GM21515 (cell line): ENCODE results near the gene OBSCN.

Experiments used
- ATAC-seq: cut with Tn5 transposase; IDR thresholded peaks from one replicate; pipeline ENCODE4 v1.9.1; 2021; ENCODE audit not compliant: unreplicated experiment

Gene OBSCN

DNA sequence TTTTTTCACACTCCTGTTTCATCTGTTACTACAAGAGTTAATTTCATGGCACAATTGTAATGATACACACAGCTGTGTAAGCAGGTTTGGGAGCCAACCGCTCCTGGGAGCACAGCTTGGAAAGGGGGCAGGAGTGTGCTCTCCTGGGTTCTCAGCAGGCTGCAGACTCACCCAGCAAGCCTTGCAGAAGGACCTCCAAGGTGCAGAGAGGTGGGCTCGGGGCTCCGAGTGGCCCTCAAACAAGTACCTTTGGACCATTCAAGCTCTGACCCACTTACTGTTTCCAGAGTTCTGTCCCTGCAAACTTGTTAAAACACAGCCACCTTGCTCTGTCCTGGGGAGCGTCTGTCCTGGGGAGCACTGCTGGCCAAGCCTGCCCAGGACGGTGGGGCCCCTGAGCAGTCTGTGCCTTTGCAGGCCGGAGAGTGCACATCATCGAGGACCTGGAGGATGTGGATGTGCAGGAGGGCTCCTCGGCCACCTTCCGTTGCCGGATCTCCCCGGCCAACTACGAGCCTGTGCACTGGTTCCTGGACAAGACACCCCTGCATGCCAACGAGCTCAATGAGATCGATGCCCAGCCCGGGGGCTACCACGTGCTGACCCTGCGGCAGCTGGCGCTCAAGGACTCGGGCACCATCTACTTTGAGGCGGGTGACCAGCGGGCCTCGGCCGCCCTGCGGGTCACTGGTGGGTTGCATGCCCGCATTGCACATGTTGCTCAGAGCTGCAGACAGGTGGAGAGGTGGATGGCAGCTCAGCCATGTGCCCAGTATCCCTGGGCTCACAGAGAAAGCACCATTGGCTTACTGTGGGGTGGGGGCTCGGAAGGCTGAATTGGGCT is 78.0 kb downstream of the OBSCN start:
- ATAC-seq: no peak

DNA sequence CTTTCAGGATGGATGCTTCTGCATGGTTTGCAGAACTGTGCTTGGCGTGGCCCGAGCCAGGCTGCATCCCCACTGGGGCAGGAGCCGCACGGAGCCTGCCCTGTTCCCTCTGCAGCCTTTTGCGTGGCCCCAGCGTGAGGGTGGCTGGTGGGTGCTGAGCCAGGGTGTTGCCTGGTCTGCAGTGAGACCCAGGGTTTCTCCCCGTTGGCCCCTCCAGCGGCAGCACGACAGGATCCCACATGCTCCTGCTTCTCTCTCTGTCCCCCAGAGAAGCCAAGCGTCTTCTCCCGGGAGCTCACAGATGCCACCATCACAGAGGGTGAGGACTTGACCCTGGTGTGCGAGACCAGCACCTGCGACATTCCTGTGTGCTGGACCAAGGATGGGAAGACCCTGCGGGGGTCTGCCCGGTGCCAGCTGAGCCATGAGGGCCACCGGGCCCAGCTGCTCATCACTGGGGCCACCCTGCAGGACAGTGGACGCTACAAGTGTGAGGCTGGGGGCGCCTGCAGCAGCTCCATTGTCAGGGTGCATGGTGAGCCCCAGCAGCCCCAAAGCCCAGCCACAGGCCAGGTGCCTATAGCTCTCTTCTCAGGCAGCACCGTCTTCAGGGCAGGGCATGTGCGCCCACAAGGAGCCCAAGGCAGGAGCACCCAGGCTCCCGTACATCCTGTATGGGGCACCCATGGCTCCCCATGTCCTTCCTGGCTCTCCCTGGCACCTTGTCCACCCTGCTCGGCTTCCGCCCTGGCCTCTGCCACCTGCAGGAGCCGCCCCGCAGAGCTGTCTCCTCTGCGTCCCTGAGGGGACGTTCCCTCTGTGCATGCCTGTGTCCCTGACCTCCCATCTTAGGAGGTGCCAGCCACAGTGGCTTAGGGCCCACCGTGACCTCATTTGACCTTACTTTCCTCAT is 78.9 kb downstream of the OBSCN start:
- no peak for ATAC-seq

DNA sequence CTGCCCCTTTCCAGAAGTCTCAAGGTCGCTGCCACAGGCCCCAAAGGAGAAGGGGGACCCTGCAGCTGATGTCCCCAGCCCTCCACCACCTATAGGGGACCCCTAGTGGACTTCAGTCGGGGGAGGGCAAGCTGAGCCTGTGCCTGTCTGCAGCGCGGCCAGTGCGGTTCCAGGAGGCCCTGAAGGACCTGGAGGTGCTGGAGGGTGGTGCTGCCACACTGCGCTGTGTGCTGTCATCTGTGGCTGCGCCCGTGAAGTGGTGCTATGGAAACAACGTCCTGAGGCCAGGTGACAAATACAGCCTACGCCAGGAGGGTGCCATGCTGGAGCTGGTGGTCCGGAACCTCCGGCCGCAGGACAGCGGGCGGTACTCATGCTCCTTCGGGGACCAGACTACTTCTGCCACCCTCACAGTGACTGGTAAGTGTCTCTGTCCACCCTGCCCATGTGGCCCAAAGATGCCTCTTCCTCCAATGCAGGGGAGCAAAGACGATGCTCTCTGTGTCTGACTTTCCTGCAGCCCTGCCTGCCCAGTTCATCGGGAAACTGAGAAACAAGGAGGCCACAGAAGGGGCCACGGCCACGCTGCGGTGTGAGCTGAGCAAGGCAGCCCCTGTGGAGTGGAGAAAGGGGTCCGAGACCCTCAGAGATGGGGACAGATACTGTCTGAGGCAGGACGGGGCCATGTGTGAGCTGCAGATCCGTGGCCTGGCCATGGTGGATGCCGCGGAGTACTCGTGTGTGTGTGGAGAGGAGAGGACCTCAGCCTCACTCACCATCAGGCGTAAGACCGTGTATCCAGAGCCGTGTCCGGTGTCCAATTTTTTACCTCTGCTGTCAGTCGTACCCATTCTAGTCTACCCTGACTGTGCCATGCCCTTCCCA is 79.9 kb downstream of the OBSCN start:
- ATAC-seq: no peak

DNA sequence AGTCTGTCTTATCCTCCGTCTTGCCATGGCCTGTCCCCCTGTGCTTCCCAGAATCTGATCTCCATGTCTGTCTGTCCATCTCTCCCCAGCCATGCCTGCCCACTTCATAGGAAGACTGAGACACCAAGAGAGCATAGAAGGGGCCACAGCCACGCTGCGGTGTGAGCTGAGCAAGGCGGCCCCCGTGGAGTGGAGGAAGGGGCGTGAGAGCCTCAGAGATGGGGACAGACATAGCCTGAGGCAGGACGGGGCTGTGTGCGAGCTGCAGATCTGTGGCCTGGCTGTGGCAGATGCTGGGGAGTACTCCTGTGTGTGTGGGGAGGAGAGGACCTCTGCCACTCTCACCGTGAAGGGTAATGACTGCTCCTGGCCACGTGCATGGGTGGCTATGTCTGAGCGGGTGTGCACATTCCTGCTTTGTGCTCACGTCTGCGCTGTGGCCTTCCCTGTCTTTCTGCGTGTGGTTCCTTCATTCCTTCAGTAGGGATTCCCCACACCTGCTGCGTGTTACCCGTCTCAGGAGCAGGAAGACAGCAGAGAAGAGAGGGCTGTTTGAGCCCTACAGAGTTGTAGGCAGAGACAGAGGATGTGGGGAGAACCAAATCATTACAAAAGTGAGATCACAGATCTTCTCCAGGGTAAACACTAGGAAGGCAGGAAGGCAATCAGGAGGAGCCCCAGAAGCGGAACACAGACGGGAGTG is 80.8 kb downstream of the OBSCN start:
- ATAC-seq: no peak

DNA sequence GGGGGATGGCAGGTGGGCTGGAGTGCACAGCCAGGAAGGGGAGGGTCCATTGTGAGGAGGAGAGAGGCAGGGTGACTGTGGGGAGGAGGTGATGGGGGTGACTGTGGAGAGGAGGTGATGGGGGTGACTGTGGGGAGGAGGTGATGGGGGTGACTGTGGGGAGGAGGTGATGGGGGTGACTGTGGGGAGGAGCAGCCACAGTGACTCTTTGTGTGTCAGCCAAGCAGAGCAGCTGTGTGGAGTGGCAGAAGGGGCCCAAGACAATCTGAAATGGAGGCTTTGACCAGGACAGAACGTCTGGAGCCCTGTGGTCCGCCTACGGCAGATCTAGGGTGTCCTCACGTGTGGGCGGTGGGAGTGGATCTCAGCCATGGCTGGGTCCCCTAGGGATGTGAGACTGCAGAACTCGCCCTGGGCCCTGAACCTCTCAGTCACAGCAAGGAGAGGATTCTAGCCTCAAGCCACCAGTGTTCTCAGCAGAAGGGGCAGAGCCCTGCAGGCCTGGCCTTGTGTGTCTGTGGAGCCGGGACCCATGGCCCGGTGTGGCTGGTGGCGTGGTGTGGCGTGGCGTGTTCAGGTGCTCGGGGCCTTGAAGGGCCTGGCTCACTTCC is 81.5 kb downstream of the OBSCN start:
- no peak for ATAC-seq

DNA sequence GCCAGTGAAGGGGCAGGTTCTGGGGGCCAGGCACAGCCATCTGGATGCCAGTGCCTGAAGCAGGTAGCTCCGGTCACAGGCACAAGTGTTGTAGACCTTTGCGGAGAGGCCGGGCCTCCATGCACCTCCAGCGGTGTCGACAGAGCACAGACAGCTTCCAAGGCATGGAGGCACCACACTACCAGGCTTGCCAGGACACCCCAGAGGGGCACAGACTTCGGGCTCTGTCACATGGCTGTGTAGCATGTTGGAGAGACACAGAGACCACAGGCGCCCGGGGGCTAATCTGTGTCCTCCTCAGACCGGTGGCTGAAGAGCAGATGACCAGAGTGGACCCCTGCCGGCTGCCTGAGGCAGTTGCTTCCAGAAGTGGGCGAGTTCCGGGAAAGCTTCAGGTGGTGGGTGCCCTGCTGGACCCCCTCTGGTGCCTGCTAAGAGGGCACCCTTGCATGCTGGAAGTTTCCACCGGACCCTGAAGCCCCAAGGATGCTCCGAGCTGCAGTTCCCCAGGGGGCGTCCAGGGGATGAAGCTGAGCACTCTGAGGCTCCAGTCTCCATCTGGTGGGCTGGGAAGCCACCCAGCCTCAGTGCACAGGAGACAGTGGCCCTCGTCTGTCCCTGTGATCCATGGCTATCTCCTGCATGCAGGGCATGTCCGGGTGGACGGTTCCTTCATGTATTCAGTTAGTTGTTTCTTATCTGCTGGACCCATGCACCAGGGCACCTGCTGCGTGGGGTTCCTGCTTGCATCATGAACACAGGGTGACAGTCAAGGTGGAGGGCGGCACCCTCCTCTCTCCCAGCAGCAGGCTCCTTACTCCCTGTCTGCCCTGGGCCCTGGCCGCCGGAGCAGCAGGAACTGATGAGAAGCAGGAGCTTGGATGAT is 82.4 kb downstream of the OBSCN start:
- no peak for ATAC-seq

DNA sequence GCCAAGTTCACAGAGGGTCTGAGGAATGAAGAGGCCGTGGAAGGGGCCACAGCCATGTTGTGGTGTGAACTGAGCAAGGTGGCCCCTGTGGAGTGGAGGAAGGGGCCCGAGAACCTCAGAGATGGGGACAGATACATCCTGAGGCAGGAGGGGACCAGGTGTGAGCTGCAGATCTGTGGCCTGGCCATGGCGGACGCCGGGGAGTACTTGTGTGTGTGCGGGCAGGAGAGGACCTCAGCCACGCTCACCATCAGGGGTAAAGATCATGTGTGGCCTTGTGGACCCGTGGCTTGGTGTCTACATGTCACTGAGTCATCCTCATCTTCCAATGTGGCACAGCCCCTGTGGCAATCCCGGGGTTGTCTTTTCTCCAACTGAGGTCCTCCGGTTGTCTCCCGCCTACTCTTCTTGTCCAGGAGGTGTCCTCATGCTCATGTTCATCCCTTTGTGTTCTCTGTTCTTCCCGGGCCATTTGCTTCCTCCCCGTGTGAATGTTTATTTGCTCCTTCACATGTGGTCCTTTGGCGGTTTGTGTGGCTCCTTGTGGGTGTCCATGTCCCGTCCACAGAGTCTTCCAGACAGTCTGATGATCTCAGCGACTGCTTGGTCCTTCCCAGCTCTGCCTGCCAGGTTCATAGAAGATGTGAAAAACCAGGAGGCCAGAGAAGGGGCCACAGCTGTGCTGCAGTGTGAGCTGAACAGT is 84.2 kb downstream of the OBSCN start:
- ATAC-seq: no peak

DNA sequence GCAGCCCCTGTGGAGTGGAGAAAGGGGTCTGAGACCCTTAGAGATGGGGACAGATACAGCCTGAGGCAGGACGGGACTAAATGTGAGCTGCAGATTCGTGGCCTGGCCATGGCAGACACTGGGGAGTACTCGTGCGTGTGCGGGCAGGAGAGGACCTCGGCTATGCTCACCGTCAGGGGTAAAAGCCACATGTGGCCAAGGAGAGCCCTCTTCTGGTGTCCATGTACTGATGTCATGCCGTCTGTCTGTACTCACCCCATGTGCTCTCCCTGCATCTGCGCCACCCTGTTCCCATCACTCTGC is 84.7 kb downstream of the OBSCN start:
- ATAC-seq: no peak

DNA sequence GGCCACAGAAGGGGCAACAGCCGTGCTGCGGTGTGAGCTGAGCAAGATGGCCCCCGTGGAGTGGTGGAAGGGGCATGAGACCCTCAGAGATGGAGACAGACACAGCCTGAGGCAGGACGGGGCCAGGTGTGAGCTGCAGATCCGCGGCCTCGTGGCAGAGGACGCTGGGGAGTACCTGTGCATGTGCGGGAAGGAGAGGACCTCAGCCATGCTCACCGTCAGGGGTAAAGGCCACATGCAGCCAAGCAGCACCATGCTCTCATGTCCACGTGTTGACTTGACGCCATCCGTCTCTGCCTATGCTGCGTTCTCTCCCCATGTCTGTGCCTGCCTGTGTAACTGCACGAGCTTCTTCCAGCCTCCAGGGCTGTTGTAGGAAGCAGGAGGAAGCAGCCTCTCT is 85.5 kb downstream of the OBSCN start:
- ATAC-seq: no peak

DNA sequence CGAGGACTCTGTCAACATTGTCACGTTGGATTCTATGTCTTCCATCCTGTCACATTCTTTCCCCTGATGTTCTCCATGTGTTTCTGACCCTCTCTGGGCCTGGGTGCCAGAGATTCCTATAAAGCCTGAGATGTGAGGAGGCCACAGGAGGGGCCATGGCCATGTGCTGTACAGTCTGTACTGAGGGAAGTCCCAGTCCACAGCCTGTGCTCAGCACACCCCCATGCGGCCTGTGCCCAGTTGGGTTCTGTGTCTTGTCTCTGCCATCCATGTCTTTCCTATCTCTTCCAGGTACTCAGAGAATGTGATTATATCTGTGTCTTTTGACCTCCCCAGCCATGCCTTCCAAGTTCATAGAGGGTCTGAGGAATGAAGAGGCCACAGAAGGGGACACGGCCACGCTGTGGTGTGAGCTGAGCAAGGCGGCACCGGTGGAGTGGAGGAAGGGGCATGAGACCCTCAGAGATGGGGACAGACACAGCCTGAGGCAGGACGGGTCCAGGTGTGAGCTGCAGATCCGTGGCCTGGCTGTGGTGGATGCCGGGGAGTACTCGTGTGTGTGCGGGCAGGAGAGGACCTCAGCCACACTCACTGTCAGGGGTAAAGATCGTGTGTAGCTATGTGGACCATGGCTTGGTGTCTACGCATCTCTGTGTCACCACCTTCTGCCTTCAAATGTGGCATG is 86.1 kb downstream of the OBSCN start:
- no peak for ATAC-seq

DNA sequence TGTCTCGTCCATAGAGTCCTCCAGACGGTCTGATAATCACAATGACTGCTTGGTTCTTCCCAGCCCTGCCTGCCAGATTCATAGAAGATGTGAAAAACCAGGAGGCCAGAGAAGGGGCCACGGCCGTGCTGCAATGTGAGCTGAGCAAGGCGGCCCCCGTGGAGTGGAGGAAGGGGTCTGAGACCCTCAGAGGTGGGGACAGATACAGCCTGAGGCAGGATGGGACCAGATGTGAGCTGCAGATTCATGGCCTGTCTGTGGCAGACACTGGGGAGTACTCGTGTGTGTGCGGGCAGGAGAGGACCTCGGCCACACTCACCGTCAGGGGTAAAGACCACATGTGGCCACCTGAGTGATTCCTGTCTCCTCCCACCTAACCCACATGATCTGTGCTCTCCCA is 86.9 kb downstream of the OBSCN start:
- ATAC-seq: no peak

DNA sequence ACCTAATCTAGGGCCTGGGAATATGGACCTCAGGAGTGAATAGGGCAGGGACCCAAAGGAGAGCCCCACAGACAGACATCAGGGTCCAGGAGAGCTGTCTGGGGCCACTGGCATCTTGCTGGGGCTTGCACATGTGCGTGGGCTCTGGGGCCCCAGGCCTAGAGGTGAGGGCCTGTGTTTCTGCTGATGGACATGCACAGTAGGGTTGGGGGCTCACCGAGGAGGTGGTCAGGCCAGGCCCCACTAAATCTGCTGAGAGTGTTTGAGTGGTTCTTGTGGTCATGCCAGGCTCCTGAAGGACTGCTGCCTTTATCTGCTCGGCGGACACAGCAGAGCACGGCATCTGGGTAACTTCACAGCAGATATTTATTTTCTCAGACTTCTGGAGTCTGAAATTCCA is 87.4 kb downstream of the OBSCN start:
- ATAC-seq: no peak

DNA sequence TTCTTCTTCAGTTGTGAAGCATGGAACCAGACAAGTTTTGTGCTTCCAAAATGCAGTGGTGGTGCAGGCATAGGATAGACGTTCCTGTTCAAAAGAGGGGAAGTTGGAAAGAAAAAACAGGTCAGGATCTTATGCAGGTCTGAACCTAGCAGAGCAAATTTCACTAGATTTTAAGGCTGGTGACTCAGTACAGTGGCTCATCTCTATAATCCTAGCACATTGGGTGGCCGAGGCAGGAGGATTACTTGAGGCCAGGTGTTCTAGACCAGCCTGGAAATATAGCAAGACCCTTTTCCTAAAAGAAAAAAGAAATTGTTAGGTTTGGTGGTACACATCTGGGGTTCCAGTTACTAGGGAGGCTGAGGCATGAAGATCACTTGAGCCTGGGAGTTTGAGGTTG is 88.1 kb downstream of the OBSCN start:
- no peak for ATAC-seq

DNA sequence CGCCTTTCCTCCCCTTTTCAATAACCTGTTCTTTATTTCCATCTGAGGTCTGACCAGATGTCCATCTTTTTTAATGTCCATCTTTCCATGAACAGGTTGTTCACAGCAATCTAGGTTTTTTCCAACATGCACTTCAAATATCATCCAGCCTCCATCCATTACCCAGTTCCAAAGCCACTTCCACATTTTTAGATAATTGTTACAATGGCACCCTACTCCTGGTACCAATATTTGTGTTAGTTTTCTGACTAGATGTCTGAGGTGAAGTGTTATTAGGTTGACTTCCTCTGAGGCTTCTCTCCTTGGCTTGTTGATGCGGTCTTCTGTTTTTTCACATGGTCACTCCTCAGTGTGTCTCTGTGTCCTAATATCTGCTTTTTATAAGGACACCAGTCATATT is 89.4 kb downstream of the OBSCN start:
- no peak for ATAC-seq

DNA sequence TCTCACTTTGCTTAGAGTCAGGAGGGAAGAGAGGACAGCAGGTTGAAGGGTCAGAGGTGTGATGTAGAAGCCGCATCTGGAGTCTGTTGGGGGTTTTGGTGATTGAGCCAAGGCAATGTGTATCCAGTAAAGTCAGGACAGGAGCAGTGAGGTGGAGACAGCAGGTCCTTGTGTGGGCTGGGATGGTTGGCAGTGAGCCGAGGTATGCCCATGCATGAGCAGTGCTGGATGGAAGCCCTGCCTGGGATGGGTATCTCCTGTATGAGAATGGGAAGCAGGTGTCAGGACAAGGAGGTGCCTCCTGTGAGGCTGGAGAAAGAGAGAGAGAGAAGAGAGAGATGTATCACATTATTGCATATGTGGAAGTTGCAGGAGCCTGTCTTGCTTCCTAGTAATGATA is 90.0 kb downstream of the OBSCN start:
- ATAC-seq: no peak

DNA sequence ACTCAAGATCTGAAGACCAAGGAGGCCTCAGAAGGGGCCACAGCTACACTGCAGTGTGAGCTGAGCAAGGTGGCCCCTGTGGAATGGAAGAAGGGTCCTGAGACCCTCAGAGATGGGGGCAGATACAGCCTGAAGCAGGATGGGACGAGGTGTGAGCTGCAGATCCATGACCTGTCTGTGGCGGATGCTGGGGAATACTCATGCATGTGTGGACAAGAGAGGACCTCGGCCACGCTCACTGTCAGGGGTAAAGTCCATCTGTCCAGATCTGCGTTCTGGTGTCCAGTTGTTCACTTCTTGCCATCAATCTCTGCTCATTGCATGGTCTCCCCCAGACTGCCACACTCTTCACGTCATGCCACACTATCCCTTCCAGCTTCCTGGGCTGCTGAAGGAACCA is 90.6 kb downstream of the OBSCN start:
- no peak for ATAC-seq

DNA sequence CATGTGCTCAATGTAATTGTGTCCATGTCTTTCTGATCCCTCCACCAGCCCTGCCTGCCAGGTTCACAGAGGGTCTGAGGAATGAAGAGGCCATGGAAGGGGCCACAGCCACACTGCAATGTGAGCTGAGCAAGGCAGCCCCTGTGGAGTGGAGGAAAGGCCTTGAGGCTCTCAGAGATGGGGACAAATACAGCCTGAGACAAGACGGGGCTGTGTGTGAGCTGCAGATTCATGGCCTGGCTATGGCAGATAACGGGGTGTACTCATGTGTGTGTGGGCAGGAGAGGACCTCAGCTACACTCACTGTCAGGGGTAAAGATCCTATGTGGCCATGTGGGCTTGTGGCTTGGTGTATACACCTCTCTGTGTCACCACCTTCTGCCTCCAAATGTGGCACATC is 91.4 kb downstream of the OBSCN start:
- no peak for ATAC-seq

DNA sequence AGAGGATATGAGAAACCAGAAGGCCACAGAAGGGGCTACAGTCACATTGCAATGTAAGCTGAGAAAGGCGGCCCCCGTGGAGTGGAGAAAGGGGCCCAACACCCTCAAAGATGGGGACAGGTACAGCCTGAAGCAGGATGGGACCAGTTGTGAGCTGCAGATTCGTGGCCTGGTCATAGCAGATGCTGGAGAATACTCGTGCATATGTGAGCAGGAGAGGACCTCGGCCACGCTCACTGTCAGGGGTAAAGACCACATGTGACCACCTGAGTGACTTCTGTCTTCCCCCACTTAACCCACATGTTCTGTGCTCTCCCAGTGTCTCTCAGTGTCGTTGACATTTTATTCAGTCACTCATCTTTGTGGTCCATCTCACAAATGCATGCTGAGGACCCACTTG is 92.1 kb downstream of the OBSCN start:
- ATAC-seq: no peak
